NK-92 (cell line): Measurements from ENCODE around the gene ARHGAP22.

Experiments
- DNase-seq: peaks from one replicate; lab custom pipeline; 2025; ENCODE audit not compliant: unreplicated experiment; lab: John Stamatoyannopoulos, UW

The ARHGAP22 gene

DNA sequence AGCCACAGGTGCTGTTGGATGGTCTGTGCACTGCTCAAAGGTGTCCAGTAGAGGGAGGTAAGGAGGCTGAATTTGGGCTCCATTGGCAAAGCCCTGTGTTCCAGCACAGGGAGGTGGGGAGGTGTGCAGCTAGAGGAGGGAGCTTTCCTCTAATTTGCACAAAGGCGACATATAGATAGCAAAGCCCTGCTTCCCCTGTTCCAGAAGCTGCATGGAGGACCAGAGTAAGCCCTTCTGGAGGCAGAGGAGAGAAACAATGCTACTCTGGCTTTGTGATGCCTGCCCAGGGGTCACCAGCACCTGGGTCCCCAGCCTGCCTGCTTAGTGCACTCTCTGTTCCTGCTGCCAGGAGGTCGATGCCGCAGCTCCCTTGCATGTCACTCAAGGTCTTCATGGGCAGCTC is 3.4 kb upstream of the ARHGAP22 start:
- no peak for DNase-seq

DNA sequence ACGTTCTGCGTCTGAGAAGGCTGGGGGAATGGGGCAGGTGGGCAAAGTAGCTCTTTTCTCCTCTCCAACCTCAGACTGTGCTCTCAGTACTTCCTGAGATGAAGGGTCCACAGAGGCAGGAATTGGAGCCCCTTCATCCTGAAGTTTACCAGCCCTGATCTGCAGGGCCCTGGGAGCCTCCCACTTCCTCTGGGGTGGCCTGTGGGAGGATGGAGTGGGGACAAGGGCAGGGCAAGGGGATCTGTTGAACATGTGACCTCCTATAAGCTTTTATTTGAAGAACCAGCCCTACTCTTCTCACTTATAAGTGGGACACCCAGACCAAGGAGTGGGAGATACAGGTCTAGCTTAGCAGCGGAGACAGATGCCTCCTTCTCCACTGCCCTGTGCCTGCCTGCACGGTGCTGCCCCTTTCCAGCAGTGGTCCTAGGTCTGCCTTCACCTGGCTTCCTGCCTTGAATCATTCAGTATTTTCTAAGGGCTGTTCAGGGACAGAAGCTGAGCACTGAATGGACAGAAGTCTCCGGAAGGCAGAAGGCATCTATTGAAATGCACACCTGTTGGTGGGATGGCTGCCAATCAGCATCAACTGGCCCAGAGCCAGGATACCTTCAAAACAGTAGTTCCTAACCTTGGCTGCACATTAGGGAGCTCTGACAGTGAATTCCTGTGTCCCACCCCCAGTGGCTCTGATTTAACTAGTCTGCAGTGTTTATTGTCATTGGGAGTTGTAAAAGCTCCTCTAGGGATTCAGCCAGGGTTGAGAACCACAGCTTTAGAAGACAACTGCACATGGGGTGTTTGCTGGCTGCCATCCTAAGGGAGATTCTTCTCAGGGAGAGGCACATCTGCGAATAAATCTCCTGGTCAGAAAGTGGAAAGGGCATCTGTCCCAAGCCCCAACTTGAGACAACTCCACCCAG is 2.7 kb upstream of the ARHGAP22 start:
- DNase-seq, result no peak

DNA sequence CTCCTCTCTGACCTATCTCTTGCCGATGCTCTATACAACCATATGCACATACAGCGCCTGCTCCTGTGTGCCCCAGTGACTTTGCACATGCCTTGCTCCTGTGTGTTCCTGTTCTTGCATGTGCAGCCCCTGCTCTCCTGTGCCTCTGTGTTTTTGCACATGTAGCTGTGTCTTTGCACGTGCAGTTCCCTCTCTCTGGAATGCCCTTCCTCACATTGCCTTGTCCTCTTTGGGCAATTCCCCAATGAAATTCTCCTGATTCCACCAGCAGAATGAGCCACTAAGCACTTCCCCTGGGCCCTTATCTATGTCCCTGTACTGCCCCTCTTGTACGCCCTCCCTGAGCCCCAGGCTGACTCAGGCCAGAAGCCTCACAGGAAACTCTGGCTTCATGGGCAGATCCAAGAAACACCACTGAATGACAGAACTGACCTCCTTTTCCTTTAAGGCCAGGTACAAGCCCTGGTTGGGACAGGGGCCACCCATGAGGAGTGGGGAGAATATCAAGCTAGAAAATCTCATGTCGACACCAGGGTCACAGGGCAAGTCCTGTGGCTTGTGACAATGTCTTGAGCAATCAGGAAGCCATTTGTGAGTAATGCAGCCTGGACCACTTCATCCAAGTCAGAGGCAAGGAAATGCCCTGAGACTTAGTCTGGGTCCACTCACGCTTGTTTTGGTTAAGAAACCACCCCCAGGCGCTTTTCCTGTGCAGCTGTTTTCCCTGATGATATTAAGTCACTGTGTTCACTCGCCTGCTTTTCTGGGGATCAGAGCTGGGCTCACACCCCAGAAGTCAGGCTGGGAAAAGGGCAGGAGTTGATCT is 1.9 kb upstream of the ARHGAP22 start:
- no peak for DNase-seq

DNA sequence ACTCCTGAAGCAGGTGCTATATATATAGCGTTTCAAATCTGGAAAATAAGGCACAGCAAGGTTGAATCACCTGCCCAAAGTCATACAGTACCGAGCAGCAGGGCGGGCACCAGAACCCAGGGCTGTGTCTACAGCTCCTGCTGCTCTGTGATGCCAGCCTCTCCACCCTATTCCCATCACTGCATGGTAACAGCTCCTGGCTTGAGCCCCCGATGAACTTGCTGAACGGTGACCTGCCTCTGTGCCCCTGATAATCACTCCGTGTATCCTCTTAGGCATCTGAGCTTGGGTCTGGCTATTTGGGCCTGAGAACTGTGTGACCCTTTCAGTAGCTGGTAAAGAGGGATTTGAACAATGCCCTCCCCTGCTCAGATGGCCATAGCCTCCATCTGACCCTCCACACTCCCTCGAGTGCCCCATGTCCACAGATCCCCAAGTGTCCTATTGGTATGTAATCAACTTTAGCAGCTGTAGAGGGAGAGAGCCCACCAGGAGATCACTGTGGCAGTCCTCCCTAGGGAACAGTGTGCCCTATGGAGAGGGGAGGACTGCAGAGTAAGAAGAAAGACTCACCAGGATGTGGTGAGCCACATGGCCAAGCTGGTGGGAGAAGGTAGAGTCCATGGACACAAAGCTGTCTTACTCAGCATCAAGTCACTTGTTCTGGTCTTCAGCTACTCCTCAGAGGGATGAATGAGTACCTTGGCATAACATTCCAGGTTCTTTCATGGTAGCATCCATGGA is 1.1 kb upstream of the ARHGAP22 start:
- no peak for DNase-seq

DNA sequence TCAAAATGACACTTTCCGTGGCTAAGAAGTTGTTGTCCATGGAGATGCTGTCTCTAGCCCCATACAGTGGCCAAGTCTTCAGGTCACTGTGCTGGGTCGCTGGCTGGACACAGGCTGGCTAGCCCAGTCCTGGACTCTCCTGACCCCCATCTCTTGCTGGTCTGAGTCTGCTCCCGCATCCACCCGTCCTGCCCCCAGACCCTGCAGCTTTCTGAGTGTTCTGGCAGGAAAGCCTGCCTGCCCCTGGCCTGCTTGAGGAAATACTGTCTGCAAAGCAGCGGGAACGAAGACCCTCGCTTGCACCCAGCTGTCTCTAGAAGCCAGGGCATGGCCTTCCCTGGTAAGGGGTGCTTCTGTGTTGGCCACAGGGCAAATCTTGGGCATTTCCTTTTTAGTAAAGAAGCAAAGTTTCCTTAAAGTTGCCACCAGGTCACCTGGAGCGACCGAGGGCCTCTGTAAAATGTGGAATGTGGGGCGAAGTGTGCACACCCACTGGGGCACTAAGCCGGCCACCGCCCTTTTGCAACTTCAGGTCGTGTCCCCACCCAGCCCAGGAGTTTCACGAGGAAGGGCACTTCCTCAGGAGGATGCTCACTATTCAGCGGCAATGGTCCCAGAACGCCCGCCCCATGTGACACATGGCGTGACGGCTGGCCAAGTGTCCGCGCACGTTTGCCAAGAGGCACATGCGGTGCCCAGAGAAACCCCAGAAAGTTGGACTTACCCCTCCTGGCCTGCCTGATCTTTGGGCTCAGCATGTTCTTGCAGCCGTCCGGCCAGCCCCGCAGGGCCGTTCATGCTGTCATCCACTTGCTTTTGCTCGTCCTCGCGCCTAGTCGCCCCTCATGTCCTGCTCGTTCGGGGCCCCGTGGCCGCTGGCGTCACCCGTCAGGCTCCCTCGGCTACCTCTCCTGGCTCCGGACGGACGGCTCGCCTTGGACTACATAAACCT is 558 bp downstream of the ARHGAP22 start:
- no peak for DNase-seq

DNA sequence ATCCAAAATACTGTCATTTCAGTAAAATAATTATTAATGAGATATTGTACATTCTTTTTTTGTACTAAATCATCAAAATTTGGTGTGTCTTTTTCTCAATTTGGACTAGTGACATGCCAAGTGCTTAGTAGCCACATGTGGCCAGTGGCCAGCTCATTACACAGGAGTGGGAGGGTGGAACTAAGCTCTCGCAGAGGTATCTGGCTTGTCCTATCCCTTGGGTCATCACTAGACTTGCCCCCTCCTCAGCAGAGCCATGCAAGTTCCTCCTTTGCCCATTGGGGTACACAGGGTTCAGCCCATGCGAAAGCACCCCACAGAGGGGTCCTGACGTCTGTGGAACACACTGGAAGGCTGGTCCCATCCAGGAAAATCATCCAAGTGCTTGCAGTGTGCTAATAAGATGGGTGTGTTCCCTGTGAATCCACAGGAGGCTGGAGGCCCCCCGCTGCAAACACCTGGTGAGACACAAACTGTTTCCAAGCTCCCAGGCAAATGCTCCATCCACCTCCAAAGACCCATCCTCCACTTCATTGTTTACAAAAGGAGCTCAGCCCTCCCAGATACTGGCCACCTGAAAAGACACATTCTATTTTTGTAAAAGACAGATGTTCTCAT is 1.3 kb downstream of the ARHGAP22 start:
- no peak for DNase-seq

DNA sequence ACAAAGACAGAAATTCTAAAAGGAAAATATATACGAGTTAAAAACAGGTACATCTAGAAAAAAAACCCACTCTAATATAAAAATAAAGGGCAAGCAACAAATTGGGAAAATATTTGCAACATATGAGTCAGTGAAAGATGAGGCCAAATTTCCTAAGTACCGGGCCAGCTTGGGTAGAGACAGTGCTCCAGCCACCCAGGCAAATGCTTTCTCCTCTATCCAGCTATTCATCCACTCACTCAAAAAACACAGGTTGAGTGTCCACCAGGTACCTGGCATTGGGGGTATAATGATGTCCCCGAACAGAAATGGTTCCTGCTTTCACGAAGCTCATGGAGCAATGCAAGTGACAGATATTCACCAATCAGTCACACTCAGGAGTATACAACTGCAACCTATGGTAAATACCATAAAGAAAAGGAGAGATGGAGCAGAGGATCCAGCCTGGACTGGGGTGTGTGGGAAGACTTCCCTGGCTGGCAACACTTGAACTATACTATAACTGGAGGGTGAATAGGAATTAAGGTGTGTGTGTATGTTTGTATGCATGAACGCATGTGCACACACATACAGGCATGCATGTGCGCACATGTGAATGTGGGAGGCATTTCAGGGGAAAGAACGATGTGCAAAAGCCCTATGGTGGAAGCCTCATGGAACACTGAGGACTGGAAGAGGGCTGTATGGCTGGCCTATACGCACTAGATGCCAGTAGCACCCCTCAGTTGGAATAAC is 2.3 kb downstream of the ARHGAP22 start:
- DNase-seq, result no peak

DNA sequence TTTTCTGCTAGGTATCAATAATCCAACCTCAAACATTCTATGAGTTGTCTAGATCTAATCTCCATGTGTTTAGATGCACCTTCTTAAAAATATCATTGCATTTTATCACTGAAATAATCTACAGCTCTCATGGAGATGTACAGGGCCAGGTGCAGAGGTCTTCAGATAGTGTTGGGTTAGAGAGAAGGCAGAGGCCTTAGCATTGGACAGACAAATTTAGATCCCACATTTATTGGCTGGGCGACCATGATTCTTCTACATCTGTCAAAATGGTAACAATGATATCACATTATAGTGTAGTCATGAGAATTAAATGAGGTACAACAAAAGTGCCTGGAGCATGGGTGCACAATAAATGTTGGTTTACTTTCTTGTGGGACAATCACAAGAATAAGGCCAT is 3.1 kb downstream of the ARHGAP22 start:
- no peak for DNase-seq

DNA sequence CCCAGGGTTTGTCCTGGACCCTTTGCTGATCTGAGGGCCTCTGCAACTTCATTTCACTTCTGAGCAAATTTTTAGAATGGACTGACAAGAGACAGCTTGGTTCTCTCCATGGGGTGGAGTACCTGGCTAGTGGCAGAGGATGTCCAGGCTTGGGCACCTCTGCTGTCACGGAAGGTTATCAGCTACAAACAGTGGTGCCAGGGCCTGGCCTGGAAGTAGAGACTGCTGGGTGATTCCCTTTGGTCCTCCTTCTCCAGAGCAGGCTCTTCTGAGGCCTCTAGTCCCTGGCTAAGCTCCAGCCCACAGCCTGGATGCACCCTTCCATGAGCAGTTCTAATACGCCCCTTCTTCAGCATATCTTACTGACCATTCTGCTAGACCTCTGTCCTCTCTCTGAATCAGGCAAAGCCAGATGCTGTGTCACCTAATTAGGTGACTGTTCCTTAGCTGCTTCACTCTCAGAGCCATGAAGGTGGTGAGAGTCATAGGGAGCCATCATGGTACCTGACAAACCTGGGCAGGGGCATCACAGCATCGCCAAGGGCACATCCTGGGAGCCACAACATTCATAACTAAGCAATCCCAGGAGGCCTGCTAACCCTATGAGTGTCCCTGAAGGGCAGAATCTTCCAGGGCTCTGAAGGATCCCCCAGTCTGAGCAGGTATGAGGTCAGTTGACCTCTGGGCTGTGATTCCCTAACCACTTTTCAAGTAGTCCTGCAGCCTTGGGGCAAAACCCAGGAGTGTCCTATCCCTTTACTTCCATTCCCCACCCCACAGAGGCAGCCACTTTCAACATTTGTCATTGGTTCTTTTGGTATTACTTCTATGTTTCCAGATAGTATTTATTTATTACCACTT is 4.0 kb downstream of the ARHGAP22 start:
- DNase-seq, result no peak

DNA sequence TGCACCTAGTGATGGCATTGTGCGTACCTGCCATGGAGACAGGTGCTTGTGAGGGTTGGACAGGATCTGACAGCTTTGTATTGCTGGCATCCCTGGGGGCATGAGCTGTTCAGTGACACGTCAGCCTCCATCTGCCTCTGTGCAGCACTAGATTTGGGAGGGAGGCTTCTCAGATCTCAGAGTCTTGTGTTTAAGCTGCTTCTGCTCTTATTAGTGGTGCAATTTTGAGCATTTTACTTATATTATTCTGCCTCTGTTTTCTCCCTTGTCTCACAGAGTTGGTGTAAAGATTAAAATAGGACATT is 5.1 kb downstream of the ARHGAP22 start:
- DNase-seq, result no peak

DNA sequence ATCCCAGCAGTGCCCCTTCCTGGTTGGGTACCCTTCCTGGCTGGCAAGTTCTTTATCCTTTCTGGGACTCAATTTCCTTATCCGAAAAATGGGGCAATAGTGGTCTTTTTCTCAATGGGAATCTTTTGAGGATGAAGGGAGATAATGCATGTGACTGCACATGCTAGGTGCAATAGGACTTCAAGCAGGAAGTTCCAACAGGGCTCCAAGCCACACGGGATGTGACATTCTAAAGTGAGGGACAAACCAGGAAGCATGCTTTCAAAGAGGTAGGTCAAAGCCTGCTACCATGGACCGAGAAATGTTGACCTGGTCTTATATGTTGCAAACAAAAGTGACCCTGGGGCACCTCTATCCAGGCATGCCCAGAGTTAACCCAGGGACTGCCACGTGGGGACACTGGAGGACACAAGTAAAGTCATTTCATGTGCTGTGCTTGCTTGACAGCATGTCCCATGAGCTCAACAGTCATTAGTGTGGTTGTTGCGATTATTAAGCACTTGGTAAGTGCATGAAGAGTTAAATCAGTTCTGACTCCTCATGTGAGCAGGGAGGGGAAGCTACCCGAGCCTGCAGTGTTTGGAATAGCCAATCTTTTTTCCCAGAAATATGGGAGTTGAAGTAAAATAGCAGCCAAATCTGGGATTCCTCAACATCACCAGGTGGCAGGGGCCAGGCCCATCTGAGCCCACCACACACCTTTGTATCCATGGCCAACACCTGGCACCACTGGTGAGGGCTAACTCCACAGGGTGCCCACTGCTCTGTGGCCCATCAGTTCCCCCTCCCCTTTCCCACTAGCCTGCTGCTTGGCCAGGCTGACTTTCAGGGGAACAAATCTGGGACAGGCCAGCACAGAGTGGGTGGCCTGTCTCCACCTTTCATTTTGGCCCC is 5.7 kb downstream of the ARHGAP22 start:
- DNase-seq, result no peak

DNA sequence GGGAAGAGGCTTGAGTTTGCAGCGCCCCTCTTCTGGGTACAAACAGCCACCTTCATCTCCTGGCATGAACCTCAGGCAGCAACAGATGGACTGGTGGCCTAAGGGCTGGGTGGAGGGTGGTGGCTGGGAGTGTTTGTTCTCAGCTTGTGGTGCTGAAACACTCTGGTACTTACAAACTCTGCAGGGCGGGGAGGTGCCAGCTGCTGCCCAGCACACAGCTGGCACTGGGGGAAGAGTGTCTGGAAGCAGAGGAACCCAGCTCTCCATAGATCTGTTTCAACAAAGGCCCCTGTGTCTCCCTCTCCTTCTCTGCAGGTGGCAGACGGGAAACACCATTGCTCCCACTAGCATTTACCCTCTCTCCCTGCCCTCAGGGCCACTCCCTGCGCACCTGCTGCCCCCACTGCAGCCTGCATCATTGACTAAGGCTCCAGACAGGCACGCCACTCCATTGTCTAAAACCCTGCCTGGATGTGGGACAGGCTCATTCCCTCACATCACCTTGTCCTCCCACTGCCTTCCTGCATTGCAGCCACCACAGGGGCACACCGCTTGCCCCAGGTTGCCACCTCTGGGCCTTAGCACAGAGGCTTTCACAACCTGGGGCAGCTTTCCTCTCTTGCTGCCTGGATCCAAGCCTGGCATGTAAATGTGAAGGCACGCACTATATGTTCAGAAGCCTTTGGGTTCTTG is 6.5 kb downstream of the ARHGAP22 start:
- DNase-seq, result no peak

DNA sequence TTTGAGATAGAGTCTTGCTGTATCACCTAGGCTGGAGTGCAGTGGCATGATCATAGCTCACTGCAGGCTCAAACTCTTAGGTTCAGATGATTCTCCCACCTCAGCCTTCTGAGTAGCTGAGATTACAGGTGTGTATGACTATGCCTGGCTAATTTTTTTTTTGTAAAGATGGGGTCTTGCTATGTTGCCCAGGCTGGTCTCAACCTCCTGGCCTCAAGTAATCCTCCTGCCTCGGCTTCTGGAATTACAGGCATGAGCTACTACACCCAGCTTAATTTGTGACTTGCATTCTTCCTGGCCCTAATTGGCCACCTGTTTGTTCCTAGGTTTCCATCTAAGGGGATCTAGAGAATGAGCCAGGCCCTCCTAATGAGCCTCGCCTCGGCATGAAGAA is 9.3 kb downstream of the ARHGAP22 start:
- DNase-seq, result no peak

DNA sequence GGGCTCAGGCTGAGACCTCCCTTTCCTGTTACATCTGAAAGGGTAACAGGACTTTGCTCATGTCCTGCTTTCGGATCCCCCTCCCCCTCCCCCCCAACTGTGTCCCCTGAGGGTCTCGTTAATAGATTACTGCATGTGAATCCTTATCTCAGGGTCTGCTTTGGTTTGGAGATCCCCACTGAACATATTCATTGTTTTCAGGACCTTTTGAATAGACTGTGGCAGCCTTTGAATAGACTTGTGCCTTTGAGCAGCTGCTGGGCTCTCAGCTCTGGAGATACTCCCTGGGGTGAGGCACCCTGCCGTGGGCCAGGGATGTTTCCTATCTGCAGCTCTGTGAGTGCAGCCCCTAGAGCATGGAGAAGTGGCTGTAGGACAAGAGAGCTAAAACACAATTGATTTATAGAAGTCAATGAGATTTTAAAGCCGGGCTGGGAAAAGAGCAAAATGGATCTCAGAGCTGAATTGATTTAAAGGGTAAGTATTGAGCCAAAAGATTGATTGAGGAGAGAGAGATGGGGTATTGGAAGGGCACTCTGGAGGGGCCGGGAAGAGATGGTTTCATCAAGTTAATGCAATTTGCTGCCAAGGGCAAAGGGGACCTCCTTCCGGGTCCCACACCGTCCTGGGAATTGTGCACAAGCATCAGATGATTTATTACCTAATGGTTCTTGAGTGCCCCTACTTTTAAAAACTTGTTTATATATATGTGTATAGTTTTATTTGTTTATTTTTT is 9.9 kb downstream of the ARHGAP22 start:
- no peak for DNase-seq

DNA sequence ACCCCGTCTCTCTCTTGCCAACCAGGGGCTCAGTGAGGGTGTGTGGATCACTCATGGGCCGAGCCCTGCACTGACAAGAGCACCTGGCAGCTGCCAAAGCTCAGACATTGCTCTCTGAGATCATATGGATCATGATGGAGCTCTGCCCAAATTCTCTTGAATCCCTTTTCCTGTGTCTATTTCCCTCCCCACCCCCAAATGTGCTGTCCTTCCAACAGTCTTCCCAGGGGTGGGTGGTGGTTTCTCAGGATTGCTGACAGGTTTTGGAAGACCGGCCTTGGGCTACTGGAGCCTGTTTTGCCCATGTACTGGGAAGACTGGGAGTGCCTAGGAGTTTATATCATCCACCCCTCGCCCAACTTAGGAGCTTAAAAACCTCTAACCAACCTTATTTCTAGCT is 10.5 kb downstream of the ARHGAP22 start:
- no peak for DNase-seq

DNA sequence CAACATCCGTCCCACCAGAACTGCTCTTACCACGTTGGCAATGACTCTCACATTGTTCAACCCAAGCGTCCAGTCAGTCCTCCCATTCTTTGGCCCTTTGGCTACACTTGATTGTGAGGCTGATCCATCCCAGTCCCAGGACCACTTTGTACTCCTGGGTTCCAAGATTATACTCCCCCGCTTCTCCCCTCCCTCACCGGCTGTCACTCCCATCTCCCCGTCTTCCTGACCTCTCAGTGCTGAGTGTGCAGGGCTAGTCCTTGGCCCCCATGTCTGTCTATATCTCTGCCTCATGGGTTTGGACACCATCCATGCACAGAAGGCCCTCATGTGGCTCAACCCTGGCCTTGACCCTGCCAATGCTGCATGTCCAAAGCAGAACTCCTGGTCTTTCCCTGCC is 12.5 kb downstream of the ARHGAP22 start:
- DNase-seq, result no peak
